OCI-LY1 (cell line): ENCODE data around the gene CNPY2.
A peak's percentile ranks its signal among the peaks of the same experiment; 100 is the strongest.

ENCODE experiments used
- H2AFZ ChIP-seq: fragments of 200-600 bp; sonication (generic), shearing (Covaris generic); 2 replicates; pipeline ENCODE4 v1.6.0; 2014; ENCODE audit warnings: antibody characterized with exemption, mild to moderate bottlenecking, low read length
- H3F3A ChIP-seq: fragments of 200-600 bp; sonication (generic), shearing (Covaris generic); 2 replicates; pipeline ENCODE4 v1.6.0; 2014; ENCODE audit warnings: mild to moderate bottlenecking, antibody characterized with exemption, low read length, moderate library complexity; ENCODE audit not compliant: insufficient read depth
- H3K27ac ChIP-seq: fragments of 200-600 bp; sonication (generic); 2 replicates; pipeline ENCODE4 v1.5.1; 2014; ENCODE audit warnings: low read length, mixed run types, mild to moderate bottlenecking, low read depth; ENCODE audit not compliant: poor library complexity, severe bottlenecking
- H3K27me3 ChIP-seq: fragments of 200-600 bp; sonication (generic); 2 replicates; pipeline ENCODE4 v1.6.0; 2014; ENCODE audit warnings: antibody characterized with exemption, mild to moderate bottlenecking, low read length, moderate library complexity; ENCODE audit not compliant: insufficient read depth
- H3K36me3 ChIP-seq: fragments of 200-600 bp; sonication (generic); 2 replicates; pipeline ENCODE4 v1.6.1; 2014; ENCODE audit warnings: mild to moderate bottlenecking, antibody characterized with exemption, low read length, moderate library complexity, mixed read lengths; ENCODE audit not compliant: insufficient read depth
- H3K4me1 ChIP-seq: fragments of 200-600 bp; sonication (generic); 2 replicates; pipeline ENCODE4 v1.5.1; 2014; ENCODE audit warnings: mild to moderate bottlenecking, low read length, moderate library complexity; ENCODE audit not compliant: insufficient read depth, severe bottlenecking
- H3K4me2 ChIP-seq: fragments of 200-600 bp; sonication (generic), shearing (Covaris generic); 2 replicates; pipeline ENCODE4 v1.6.1; 2014; ENCODE audit warnings: low read length
- H3K4me3 ChIP-seq: fragments of 200-600 bp; sonication (generic); 2 replicates; pipeline ENCODE4 v1.5.1; 2014; ENCODE audit warnings: low read length, low read depth, mild to moderate bottlenecking, mixed read lengths; ENCODE audit not compliant: poor library complexity, severe bottlenecking
- H3K79me2 ChIP-seq: fragments of 200-600 bp; shearing (Covaris generic); 2 replicates; pipeline ENCODE4 v1.6.1; 2016; ENCODE audit warnings: mixed run types, low read length, mixed read lengths; ENCODE audit not compliant: insufficient read depth
- H3K9ac ChIP-seq: fragments of 200-600 bp; sonication (generic), shearing (Covaris generic); 2 replicates; pipeline ENCODE4 v1.6.1; 2014; ENCODE audit warnings: mild to moderate bottlenecking, low read length, mixed read lengths
- H3K9me2 ChIP-seq: fragments of 200-600 bp; sonication (generic), shearing (Covaris generic); 2 replicates; pipeline ENCODE4 v1.6.1; 2014; ENCODE audit warnings: low read depth, mild to moderate bottlenecking, low read length, mixed read lengths
- H3K9me3 ChIP-seq: fragments of 200-600 bp; shearing (Covaris generic); 2 replicates; pipeline ENCODE4 v1.6.1; 2014; ENCODE audit warnings: low read length, mixed read lengths
- H4K20me1 ChIP-seq: fragments of 200-600 bp; sonication (generic), shearing (Covaris generic); 2 replicates; pipeline ENCODE4 v1.6.0; 2016; ENCODE audit warnings: mild to moderate bottlenecking, low read length; ENCODE audit not compliant: insufficient read depth
- CTCF ChIP-seq: fragments of 200-600 bp; sonication (generic), shearing (Covaris generic); IDR thresholded peaks from 2 replicates; pipeline ENCODE4 v1.5.1; 2017; ENCODE audit warnings: mild to moderate bottlenecking, antibody characterized with exemption, low read length, moderate library complexity, mixed read lengths
- EZH2 ChIP-seq: fragments of 200-600 bp; sonication (generic), shearing (Covaris generic); IDR thresholded peaks from 2 replicates; pipeline ENCODE4 v1.8.0; 2017; ENCODE audit warnings: borderline replicate concordance, mixed run types, mild to moderate bottlenecking, antibody characterized with exemption, low read length, moderate library complexity, mixed read lengths

Gene CNPY2

GRCh38 chr12:56333679-56334489 lies 18.1 kb upstream of the CNPY2 start, which contains the start of gene PAN2:
Gene PAN2 (minus strand): TSS chr12:56334000. CDS start chr12:56333094, 906 bp downstream.
- H4K20me1 ChIP-seq, result no peaks in the 10 kb centered on the region
- peak within 1 kb of the TSS; percentile 98 for H3K4me2 ChIP-seq
- peaks cover 40% of the 10 kb centered on the region for H3K4me1 ChIP-seq
- H3K27ac ChIP-seq, result peak within 1 kb of the TSS; percentile 87
- H3K27me3 ChIP-seq, result no peaks in the 10 kb centered on the region
- no peak for TF ChIP-seq EZH2
- peak; percentile 62 for TF ChIP-seq CTCF
- no peak within 1 kb of the TSS for H2AFZ ChIP-seq
- peak within 1 kb of the TSS; percentile 93 for H3K9ac ChIP-seq
- no peaks in the 10 kb centered on the region for H3K79me2 ChIP-seq
- no peaks in the 10 kb centered on the region for H3F3A ChIP-seq
- no peaks in the 10 kb centered on the region for H3K9me3 ChIP-seq
- H3K4me3 ChIP-seq, result peak within 1 kb of the TSS; percentile 85
- H3K36me3 ChIP-seq, result no peaks in the 10 kb centered on the region
- H3K9me2 ChIP-seq, result no peaks in the 10 kb centered on the region

- TF ChIP-seq EZH2 (no peak), CTCF (no peak)
- Histone ChIP-seq H3F3A (no peaks in the 10 kb centered on the region), H3K4me2 (peak overlapping the region; percentile 98), H3K27ac (peak overlapping the region; percentile 87), H3K4me1 (peaks cover 33% of the 10 kb centered on the region), H3K9me2 (no peaks in the 10 kb centered on the region), H3K79me2 (no peaks in the 10 kb centered on the region), H3K27me3 (no peaks in the 10 kb centered on the region), H3K4me3 (peak overlapping the region; percentile 85), H4K20me1 (no peaks in the 10 kb centered on the region), H3K36me3 (no peaks in the 10 kb centered on the region), H2AFZ (no peak overlapping the region), H3K9ac (peak overlapping the region; percentile 93), H3K9me3 (no peaks in the 10 kb centered on the region)
These were observed 17.4 kb upstream of the CNPY2 start for GRCh38 chr12:56333197-56333678.

GRCh38 chr12:56332512-56333196 lies 16.9 kb upstream of the CNPY2 start:
- no peaks in the 10 kb centered on the region for H3K9me2 ChIP-seq
- H2AFZ ChIP-seq, result no peak overlapping the region
- H3K9ac ChIP-seq, result peak overlapping the region; percentile 93
- H3K27me3 ChIP-seq, result no peaks in the 10 kb centered on the region
- no peaks in the 10 kb centered on the region for H3K79me2 ChIP-seq
- H3K4me2 ChIP-seq, result peak overlapping the region; percentile 98
- H3K4me3 ChIP-seq, result peak overlapping the region; percentile 85
- H3K36me3 ChIP-seq, result no peaks in the 10 kb centered on the region
- H3K27ac ChIP-seq, result peak overlapping the region; percentile 87
- H3K9me3 ChIP-seq, result no peaks in the 10 kb centered on the region
- peaks cover 29% of the 10 kb centered on the region for H3K4me1 ChIP-seq
- no peaks in the 10 kb centered on the region for H3F3A ChIP-seq
- TF ChIP-seq EZH2, result no peak
- no peak for TF ChIP-seq CTCF
- H4K20me1 ChIP-seq, result no peaks in the 10 kb centered on the region
